HEK293 (cell line): ENCODE measurements around the gene NTMT1.

Experiments
- AEBP2 ChIP-seq: fragments of 450-650 bp; formaldehyde crosslinking; IDR thresholded peaks from 2 replicates; pipeline ENCODE4 v1.5.1; 2016; ENCODE audit warnings: missing biosample characterization, missing genetic modification characterization, borderline replicate concordance
- INSM2 ChIP-seq: fragments of 450-650 bp; formaldehyde crosslinking; IDR thresholded peaks from 2 replicates; pipeline ENCODE4 v1.5.1; 2016; ENCODE audit warnings: missing biosample characterization, missing genetic modification characterization
- REST ChIP-seq: fragments of 450-650 bp; formaldehyde crosslinking; IDR thresholded peaks from 2 replicates; pipeline ENCODE4 v1.5.1; 2016; ENCODE audit warnings: missing biosample characterization, missing genetic modification characterization
- YY1 ChIP-seq: fragments of 450-650 bp; formaldehyde crosslinking; IDR thresholded peaks from 2 replicates; pipeline ENCODE4 v1.5.1; 2018; ENCODE audit warnings: missing biosample characterization, missing genetic modification characterization
- ZBTB26 ChIP-seq: fragments of 450-650 bp; formaldehyde crosslinking; optimal IDR thresholded peaks from 2 replicates; pipeline ENCODE3; 2016; ENCODE audit warnings: missing biosample characterization, mild to moderate bottlenecking, missing genetic modification characterization
- ZEB2 ChIP-seq: fragments of 450-650 bp; formaldehyde crosslinking; IDR thresholded peaks from 2 replicates; pipeline ENCODE4 v1.5.1; 2016; ENCODE audit warnings: missing biosample characterization, missing genetic modification characterization
- ZNF10 ChIP-seq: fragments of 450-650 bp; formaldehyde crosslinking; IDR thresholded peaks from 2 replicates; pipeline ENCODE4 v1.5.1; 2017; ENCODE audit warnings: missing biosample characterization, missing genetic modification characterization
- ZNF366 ChIP-seq: fragments of 450-650 bp; formaldehyde crosslinking; conservative IDR thresholded peaks from 2 replicates; pipeline ENCODE4 v1.5.1; 2016; ENCODE audit warnings: missing biosample characterization, missing genetic modification characterization
- ZNF558 ChIP-seq: fragments of 450-650 bp; formaldehyde crosslinking; IDR thresholded peaks from 2 replicates; pipeline ENCODE4 v1.5.1; 2016; ENCODE audit warnings: missing biosample characterization, missing genetic modification characterization
- ZNF560 ChIP-seq: fragments of 450-650 bp; formaldehyde crosslinking; IDR thresholded peaks from 2 replicates; pipeline ENCODE4 v1.5.1; 2017; ENCODE audit warnings: missing biosample characterization, missing genetic modification characterization, borderline replicate concordance
- ZNF600 ChIP-seq: fragments of 450-650 bp; formaldehyde crosslinking; IDR thresholded peaks from 2 replicates; pipeline ENCODE4 v1.5.1; 2016; ENCODE audit warnings: missing biosample characterization, missing genetic modification characterization
- ZNF626 ChIP-seq: fragments of 450-650 bp; sonication (Bioruptor Pico); formaldehyde crosslinking; IDR thresholded peaks from 2 replicates; pipeline ENCODE4 v1.5.1; 2018; ENCODE audit warnings: missing biosample characterization, missing genetic modification characterization, inconsistent platforms
- ZNF785 ChIP-seq: fragments of 450-650 bp; formaldehyde crosslinking; IDR thresholded peaks from 2 replicates; pipeline ENCODE4 v1.5.1; 2016; ENCODE audit warnings: missing biosample characterization, missing genetic modification characterization
- ZNF791 ChIP-seq: fragments of 450-650 bp; formaldehyde crosslinking; IDR thresholded peaks from 2 replicates; pipeline ENCODE4 v1.5.1; 2016; ENCODE audit warnings: missing biosample characterization, missing genetic modification characterization
- ZNF843 ChIP-seq: fragments of 450-650 bp; formaldehyde crosslinking; IDR thresholded peaks from 2 replicates; pipeline ENCODE4 v1.5.1; 2016; ENCODE audit warnings: missing biosample characterization, missing genetic modification characterization
- ZXDB ChIP-seq: fragments of 450-650 bp; formaldehyde crosslinking; IDR thresholded peaks from 2 replicates; pipeline ENCODE4 v1.5.1; 2016; ENCODE audit warnings: missing biosample characterization, missing genetic modification characterization
- TF ChIP-seq, protein P1 (sequence below): fragments of 450-650 bp; formaldehyde crosslinking; IDR thresholded peaks from 2 replicates; pipeline ENCODE4 v1.5.1; 2016; ENCODE audit warnings: missing biosample characterization, missing genetic modification characterization, borderline replicate concordance
- TF ChIP-seq, protein P2 (sequence below): fragments of 450-650 bp; formaldehyde crosslinking; IDR thresholded peaks from 2 replicates; pipeline ENCODE4 v1.5.1; 2016; ENCODE audit warnings: missing biosample characterization, missing genetic modification characterization, borderline replicate concordance

Gene NTMT1

DNA sequence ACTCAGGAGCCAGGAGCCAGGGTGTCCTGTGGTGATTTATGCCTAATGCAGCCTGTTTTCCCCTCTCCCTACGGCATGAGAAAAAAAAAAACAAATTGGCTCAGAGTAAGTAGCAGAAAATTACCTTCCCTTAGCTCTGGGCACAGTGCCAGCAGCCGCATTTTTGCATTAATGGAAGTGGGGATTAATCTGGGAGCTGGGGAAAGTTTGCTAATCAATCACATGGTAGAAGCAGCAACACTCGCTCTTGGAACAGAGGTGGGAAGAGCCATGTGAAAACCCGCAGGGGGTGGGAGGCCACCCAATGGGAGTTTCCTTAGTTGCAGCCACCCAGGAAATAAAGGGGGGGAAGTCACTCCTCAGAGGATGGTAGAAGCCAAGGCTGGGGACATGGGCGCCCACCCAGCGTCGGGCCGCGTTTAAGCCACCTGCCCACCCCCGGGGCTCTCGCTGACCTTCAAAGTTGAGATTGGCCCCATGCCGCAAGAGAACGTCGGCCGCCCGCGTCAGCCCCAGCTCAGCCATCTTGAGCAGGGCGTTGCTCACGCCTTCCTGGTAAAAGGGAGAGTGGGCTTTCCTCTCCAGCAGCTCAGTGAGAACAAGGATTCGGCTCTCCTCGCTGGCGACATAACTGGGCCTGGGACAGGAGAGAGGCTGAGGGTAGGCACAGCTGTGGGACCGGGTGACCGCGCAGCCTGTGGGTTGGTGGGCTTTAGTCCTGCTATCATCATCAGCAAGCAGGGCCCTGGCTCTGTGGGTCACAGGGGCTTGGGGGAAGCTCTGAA, 14.3 kb downstream of the NTMT1 start (continued):
- TF ChIP-seq AEBP2 (tag by site-specific recombination), result no peak
- TF ChIP-seq ZNF560 (tag by site-specific recombination), result no peak
- TF ChIP-seq ZNF600 (tag by site-specific recombination), result peak; percentile 67; the same call in 1 of the 2 replicates
- no peak for TF ChIP-seq REST (tag by site-specific recombination)
- TF ChIP-seq YY1 (tag by site-specific recombination), result peak; percentile 77
- TF ChIP-seq, protein P1, sequence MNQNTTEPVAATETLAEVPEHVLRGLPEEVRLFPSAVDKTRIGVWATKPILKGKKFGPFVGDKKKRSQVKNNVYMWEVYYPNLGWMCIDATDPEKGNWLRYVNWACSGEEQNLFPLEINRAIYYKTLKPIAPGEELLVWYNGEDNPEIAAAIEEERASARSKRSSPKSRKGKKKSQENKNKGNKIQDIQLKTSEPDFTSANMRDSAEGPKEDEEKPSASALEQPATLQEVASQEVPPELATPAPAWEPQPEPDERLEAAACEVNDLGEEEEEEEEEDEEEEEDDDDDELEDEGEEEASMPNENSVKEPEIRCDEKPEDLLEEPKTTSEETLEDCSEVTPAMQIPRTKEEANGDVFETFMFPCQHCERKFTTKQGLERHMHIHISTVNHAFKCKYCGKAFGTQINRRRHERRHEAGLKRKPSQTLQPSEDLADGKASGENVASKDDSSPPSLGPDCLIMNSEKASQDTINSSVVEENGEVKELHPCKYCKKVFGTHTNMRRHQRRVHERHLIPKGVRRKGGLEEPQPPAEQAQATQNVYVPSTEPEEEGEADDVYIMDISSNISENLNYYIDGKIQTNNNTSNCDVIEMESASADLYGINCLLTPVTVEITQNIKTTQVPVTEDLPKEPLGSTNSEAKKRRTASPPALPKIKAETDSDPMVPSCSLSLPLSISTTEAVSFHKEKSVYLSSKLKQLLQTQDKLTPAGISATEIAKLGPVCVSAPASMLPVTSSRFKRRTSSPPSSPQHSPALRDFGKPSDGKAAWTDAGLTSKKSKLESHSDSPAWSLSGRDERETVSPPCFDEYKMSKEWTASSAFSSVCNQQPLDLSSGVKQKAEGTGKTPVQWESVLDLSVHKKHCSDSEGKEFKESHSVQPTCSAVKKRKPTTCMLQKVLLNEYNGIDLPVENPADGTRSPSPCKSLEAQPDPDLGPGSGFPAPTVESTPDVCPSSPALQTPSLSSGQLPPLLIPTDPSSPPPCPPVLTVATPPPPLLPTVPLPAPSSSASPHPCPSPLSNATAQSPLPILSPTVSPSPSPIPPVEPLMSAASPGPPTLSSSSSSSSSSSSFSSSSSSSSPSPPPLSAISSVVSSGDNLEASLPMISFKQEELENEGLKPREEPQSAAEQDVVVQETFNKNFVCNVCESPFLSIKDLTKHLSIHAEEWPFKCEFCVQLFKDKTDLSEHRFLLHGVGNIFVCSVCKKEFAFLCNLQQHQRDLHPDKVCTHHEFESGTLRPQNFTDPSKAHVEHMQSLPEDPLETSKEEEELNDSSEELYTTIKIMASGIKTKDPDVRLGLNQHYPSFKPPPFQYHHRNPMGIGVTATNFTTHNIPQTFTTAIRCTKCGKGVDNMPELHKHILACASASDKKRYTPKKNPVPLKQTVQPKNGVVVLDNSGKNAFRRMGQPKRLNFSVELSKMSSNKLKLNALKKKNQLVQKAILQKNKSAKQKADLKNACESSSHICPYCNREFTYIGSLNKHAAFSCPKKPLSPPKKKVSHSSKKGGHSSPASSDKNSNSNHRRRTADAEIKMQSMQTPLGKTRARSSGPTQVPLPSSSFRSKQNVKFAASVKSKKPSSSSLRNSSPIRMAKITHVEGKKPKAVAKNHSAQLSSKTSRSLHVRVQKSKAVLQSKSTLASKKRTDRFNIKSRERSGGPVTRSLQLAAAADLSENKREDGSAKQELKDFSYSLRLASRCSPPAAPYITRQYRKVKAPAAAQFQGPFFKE (tag by site-specific recombination), result no peak
- peak; percentile 87 for TF ChIP-seq ZEB2 (tag by site-specific recombination)
- TF ChIP-seq ZNF558 (tag by site-specific recombination), result peak; percentile 69; the same call in 1 of the 2 replicates
- TF ChIP-seq, protein P2, sequence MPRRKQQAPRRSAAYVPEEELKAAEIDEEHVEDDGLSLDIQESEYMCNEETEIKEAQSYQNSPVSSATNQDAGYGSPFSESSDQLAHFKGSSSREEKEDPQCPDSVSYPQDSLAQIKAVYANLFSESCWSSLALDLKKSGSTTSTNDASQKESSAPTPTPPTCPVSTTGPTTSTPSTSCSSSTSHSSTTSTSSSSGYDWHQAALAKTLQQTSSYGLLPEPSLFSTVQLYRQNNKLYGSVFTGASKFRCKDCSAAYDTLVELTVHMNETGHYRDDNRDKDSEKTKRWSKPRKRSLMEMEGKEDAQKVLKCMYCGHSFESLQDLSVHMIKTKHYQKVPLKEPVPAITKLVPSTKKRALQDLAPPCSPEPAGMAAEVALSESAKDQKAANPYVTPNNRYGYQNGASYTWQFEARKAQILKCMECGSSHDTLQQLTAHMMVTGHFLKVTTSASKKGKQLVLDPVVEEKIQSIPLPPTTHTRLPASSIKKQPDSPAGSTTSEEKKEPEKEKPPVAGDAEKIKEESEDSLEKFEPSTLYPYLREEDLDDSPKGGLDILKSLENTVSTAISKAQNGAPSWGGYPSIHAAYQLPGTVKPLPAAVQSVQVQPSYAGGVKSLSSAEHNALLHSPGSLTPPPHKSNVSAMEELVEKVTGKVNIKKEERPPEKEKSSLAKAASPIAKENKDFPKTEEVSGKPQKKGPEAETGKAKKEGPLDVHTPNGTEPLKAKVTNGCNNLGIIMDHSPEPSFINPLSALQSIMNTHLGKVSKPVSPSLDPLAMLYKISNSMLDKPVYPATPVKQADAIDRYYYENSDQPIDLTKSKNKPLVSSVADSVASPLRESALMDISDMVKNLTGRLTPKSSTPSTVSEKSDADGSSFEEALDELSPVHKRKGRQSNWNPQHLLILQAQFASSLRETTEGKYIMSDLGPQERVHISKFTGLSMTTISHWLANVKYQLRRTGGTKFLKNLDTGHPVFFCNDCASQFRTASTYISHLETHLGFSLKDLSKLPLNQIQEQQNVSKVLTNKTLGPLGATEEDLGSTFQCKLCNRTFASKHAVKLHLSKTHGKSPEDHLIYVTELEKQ (tag by site-specific recombination), result peak; percentile 46; the same call in 1 of the 2 replicates
- TF ChIP-seq ZNF366 (tag by site-specific recombination), result peak; percentile 86
- no peak for TF ChIP-seq ZBTB26 (tag by site-specific recombination)
- TF ChIP-seq ZNF785 (tag by site-specific recombination), result no peak
- peak; percentile 40; the same call in 1 of the 2 replicates for TF ChIP-seq ZNF843 (tag by site-specific recombination)
- no peak for TF ChIP-seq ZNF10 (tag by site-specific recombination)
- TF ChIP-seq ZNF626 (tag by site-specific recombination), result no peak
- peak; percentile 79 for TF ChIP-seq ZXDB (tag by site-specific recombination)
- 0 out of 2 replicates have a peak, but pooled peaks have one; percentile 12 for TF ChIP-seq INSM2 (tag by site-specific recombination)
- TF ChIP-seq ZNF791 (tag by site-specific recombination), result no peak
